K562 (cell line): ENCODE measurements around the gene PTRH2. TPM values are rescaled to one million over a fixed set of nuclear protein-coding genes. Genes with fewer than 3 reads are reported as not detected.

ENCODE experiments used
- ATAC-seq: fragments of 200-7000 bp; cut with Tn5 transposase; 3 replicates; pipeline ENCODE4 v1.9.1; 2020; ENCODE audit warnings: moderate library complexity
- BruUV-seq: library from RNA; stranded (reverse); fragments of 400-500 nt; replicated peaks from 2 replicates; lab custom pipeline; 2021; lab: Mats Ljungman, UMichigan
- CTCF ChIA-PET: fragments of 300-600 bp; formaldehyde crosslinking; extraction: SDS; loops from one replicate; lab custom pipeline; 2021; ENCODE audit warnings: low intra/inter-chr PET ratio; lab: Yijun Ruan, JAX
- POLR2A ChIA-PET: fragments of 300-600, 350-650 bp; sonication (Branson Sonifier 250); formaldehyde crosslinking; extraction: SDS; loops from one replicate; lab custom pipeline; 2021; ENCODE audit warnings: antibody characterized with exemption, inconsistent platforms; lab: Yijun Ruan, JAX
- DNase-seq, 4 experiments: peaks; one replicate each; pipeline versions ENCODE4 v3.0.0 to v3.0.0-alpha.2; 2011 to 2018; ENCODE audit warnings: low spot score in 3 of 4, mixed read lengths in 3 of 4; ENCODE audit errors: extremely low read depth in 1 of 4
- FAIRE-seq: peaks from 2 replicates; lab custom pipeline; 2011; peaks lifted over from hg19 to GRCh38; lab: Jason Lieb, UNC
- H2AFZ ChIP-seq: 2 replicates; pipeline ENCODE4 v1.6.0; 2011; ENCODE audit warnings: low read depth, low read length, control low read depth, inconsistent platforms
- H3K27ac ChIP-seq: fragments of 200-600 bp; 3 replicates; pipeline ENCODE4 v1.8.0; 2011; ENCODE audit warnings: low read depth, mild to moderate bottlenecking, control low read depth, inconsistent platforms, low read length, moderate library complexity, mixed read lengths; ENCODE audit errors: extremely low read depth
- H3K27me3 ChIP-seq, 2 experiments: fragments of 300-600 bp in 1 of 2; 2 replicates in 1 of 2; 3 replicates in 1 of 2; pipeline versions ENCODE4 v1.6.0 to v1.8.0; 2011; ENCODE audit warnings: inconsistent platforms in 2 of 2, low read length in 2 of 2, mild to moderate bottlenecking in 1 of 2, mixed read lengths in 1 of 2, moderate library complexity in 1 of 2; ENCODE audit not compliant: control insufficient read depth in 2 of 2, insufficient read depth in 2 of 2
- H3K36me3 ChIP-seq: fragments of 300-600 bp; 3 replicates; pipeline ENCODE4 v1.8.0; 2011; ENCODE audit warnings: mild to moderate bottlenecking, low read length, inconsistent platforms; ENCODE audit not compliant: control insufficient read depth, insufficient read depth
- H3K4me1 ChIP-seq, 2 experiments: fragments of 200-600 bp in 1 of 2; replicated peaks in 1 of 2; 2 replicates in 1 of 2; 3 replicates in 1 of 2; pipeline versions ENCODE4 v1.5.1 to v1.8.0; 2011; ENCODE audit warnings: inconsistent platforms in 2 of 2, low read length in 2 of 2, mild to moderate bottlenecking in 1 of 2, mixed read lengths in 1 of 2, moderate library complexity in 1 of 2; ENCODE audit not compliant: control insufficient read depth in 2 of 2, insufficient read depth in 2 of 2
- H3K4me2 ChIP-seq: 2 replicates; pipeline ENCODE4 v1.6.1; 2011; ENCODE audit warnings: low read length, control low read depth, inconsistent platforms, mixed read lengths; ENCODE audit not compliant: insufficient read depth
- H3K4me3 ChIP-seq: fragments of 200-600 bp; sonication (generic), shearing (Covaris generic); 2 replicates; pipeline ENCODE4 v1.5.1; 2016; ENCODE audit warnings: control low read depth, inconsistent platforms
- H3K79me2 ChIP-seq: fragments of 200-600 bp; 3 replicates; pipeline ENCODE4 v1.8.0; 2011; ENCODE audit warnings: low read length, inconsistent platforms; ENCODE audit not compliant: control insufficient read depth, insufficient read depth
- H3K9ac ChIP-seq, 2 experiments: 2 replicates each; pipeline versions ENCODE4 v1.6.0 to v1.6.1; 2011; ENCODE audit warnings: low read depth in 2 of 2, low read length in 2 of 2, control low read depth in 1 of 2, inconsistent platforms in 1 of 2, mild to moderate bottlenecking in 1 of 2, mixed read lengths in 1 of 2; ENCODE audit not compliant: insufficient read depth in 1 of 2
- H3K9me1 ChIP-seq: one replicate; pipeline ENCODE4 v1.6.0; 2011; ENCODE audit warnings: inconsistent platforms, mild to moderate bottlenecking, low read length, moderate library complexity; ENCODE audit not compliant: control insufficient read depth, insufficient read depth
- H3K9me3 ChIP-seq: replicated peaks from 2 replicates; pipeline ENCODE4 v1.5.1; 2011; ENCODE audit warnings: low read depth, low read length, inconsistent platforms; ENCODE audit not compliant: control insufficient read depth, insufficient read depth
- H4K20me1 ChIP-seq: replicated peaks from 2 replicates; pipeline ENCODE4 v1.6.1; 2011; ENCODE audit warnings: low read length, inconsistent platforms, mixed read lengths; ENCODE audit not compliant: control insufficient read depth, insufficient read depth
- ARHGAP35 ChIP-seq: fragments of 450-650 bp; IDR thresholded peaks from 2 replicates; pipeline ENCODE4 v1.6.1; 2018; ENCODE audit not compliant: partially characterized antibody
- BHLHE40 ChIP-seq: IDR thresholded peaks from 2 replicates; pipeline ENCODE4 v1.6.1; 2011; ENCODE audit warnings: low read length, improper control_type of control experiment
- BRD9 ChIP-seq: fragments of 450-650 bp; IDR thresholded peaks from 2 replicates; pipeline ENCODE4 v1.6.1; 2018; ENCODE audit warnings: low read depth; ENCODE audit not compliant: partially characterized antibody
- CBFB ChIP-seq: sonication (generic); formaldehyde crosslinking; IDR thresholded peaks from 2 replicates; pipeline ENCODE4 v1.4.0; 2020; ENCODE audit warnings: mild to moderate bottlenecking, missing genetic modification reagents
- CTBP1 ChIP-seq: fragments of 450-650 bp; IDR thresholded peaks from 2 replicates; pipeline ENCODE4 v1.6.1; 2016; ENCODE audit warnings: borderline replicate concordance
- DDX20 ChIP-seq: fragments of 450-650 bp; IDR thresholded peaks from 2 replicates; pipeline ENCODE4 v1.6.1; 2016; ENCODE audit warnings: missing genetic modification characterization, low read depth, mild to moderate bottlenecking, missing compliant biosample characterization, moderate library complexity
- FOXM1 ChIP-seq, 2 experiments: fragments of 450-650 bp in 1 of 2; sonication (generic) in 1 of 2; formaldehyde crosslinking in 1 of 2; IDR thresholded peaks; 2 replicates each; pipeline versions ENCODE4 v1.6.1 to v1.9.0; 2017 to 2022; ENCODE audit warnings: low read depth in 2 of 2, mild to moderate bottlenecking in 2 of 2, missing genetic modification reagents in 1 of 2, moderate library complexity in 1 of 2
- HDAC2 ChIP-seq: fragments of 450-650 bp; IDR thresholded peaks from 2 replicates; pipeline ENCODE4 v1.6.1; 2016; ENCODE audit warnings: mild to moderate bottlenecking
- JUNB ChIP-seq: fragments of 450-650 bp; formaldehyde crosslinking; conservative IDR thresholded peaks from 2 replicates; pipeline ENCODE4 v1.4.0; 2020; ENCODE audit warnings: mild to moderate bottlenecking
- KDM4B ChIP-seq, 2 experiments: fragments of 450-650 bp in 1 of 2; sonication (generic) in 1 of 2; IDR thresholded peaks; 2 replicates each; pipeline ENCODE4 v1.6.1; 2016 to 2017; ENCODE audit warnings: borderline replicate concordance in 2 of 2, antibody characterized with exemption in 1 of 2, low read depth in 1 of 2, mild to moderate bottlenecking in 1 of 2
- MTA3 ChIP-seq: fragments of 450-650 bp; formaldehyde crosslinking; IDR thresholded peaks from 2 replicates; pipeline ENCODE4 v1.6.1; 2017; ENCODE audit warnings: mild to moderate bottlenecking, borderline replicate concordance
- PTTG1 ChIP-seq: fragments of 450-650 bp; IDR thresholded peaks from 2 replicates; pipeline ENCODE4 v1.6.1; 2016; ENCODE audit warnings: low read depth, mild to moderate bottlenecking, missing genetic modification characterization, missing compliant biosample characterization
- SRSF3 ChIP-seq: fragments of 200-400 bp; formaldehyde crosslinking; IDR thresholded peaks from 2 replicates; pipeline ENCODE4 v1.6.1; 2016; ENCODE audit warnings: mild to moderate bottlenecking, low read length, moderate library complexity; ENCODE audit not compliant: insufficient read depth
- ZNF212 ChIP-seq: fragments of 450-650 bp; formaldehyde crosslinking; IDR thresholded peaks from 2 replicates; pipeline ENCODE4 v1.4.0; 2020; ENCODE audit warnings: mild to moderate bottlenecking
- WGBS: fragments of 100-300 bp; shearing (Covaris generic); methylation state at CpG from one replicate; pipeline ENCODE4 v1.1.6; 2016; ENCODE audit warnings: low coverage, mixed read lengths; ENCODE audit not compliant: insufficient coverage; ENCODE audit errors: missing lambda C conversion rate; 5-methylcytosine and 5-hydroxymethylcytosine counted together
- in situ Hi-C: fragments of 300-500 bp; cut with MboI; formaldehyde crosslinking; loops from 4 replicates; pipeline ENCODE4 v1.15.0; 2018; ENCODE audit warnings: inconsistent platforms, mixed read lengths
- intact Hi-C: fragments of 100-400 bp; cut with micrococcal nuclease; formaldehyde crosslinking; loops from 2 replicates; pipeline ENCODE4 v1.14.2; 2022
- polyA plus RNA-seq, 8 experiments: library from polyadenylated mRNA; depleted of rRNA in 4 of 8; stranded (reverse) in 5 of 8; unstranded in 3 of 8; fragments of >200 nt; fragmentation: Nextera tagmentation in 2 of 8; fragmentation: Illumina TruSeq in 1 of 8; extraction: Ambion mirVana in 2 of 8; extraction: Trizol in 1 of 8; gene quantifications; 2 replicates each; pipeline versions ENCODE4 v1.2.1 to v1.2.3, GENCODE V29; 2011 to 2014; ENCODE audit warnings: inconsistent platforms in 1 of 8, missing spikeins in 1 of 8
- total RNA-seq, 7 experiments: library from RNA; depleted of rRNA in 6 of 7; stranded (reverse); fragments of >200 nt in 6 of 7; fragmentation: Illumina TruSeq in 2 of 7; extraction: Trizol in 2 of 7; gene quantifications; 2 replicates each; pipeline versions ENCODE4 v1.2.1 to v1.2.3, GENCODE V29; 2011 to 2021; ENCODE audit warnings: low replicate concordance in 1 of 7
- TF ChIP-seq, protein P1 (sequence below): sonication (generic); formaldehyde crosslinking; IDR thresholded peaks from 2 replicates; pipeline ENCODE4 v1.8.1; 2023; ENCODE audit warnings: mild to moderate bottlenecking, missing genetic modification reagents
- TF ChIP-seq, protein P2 (sequence below): sonication (generic); formaldehyde crosslinking; IDR thresholded peaks from 2 replicates; pipeline ENCODE4 v1.5.0; 2020; ENCODE audit warnings: missing genetic modification reagents
- TF ChIP-seq, protein P3 (sequence below): fragments of 450-650 bp; formaldehyde crosslinking; IDR thresholded peaks from 2 replicates; pipeline ENCODE4 v1.4.0; 2022; ENCODE audit warnings: missing genetic modification characterization

The PTRH2 gene
- total and polyA plus RNA-seq, 9 of the 15 experiments (the other 6 are each of a cell fraction or from before 2014, with no cell fraction given), result 53.1 to 210 (median 126) TPM

DNA sequence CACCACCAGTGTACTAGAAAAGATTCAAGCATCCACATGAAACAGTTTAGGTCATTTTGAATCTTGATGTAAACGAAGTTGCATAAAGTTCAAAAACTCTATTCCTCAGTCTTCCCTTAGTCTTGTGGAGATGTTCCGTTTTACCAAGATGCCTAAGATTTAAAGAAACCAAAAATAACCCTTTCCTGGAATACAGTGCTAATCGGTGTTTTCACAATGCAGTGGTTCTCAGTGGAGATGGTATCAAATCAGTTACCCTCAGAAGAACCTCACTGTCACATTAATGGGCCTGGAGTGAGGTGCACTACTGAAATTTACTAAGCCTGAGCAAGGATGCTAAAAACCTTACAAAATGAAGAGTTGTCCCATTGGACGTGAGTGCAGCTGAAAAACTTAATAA lies 9.1 kb downstream of the PTRH2 start (continued):
- TF ChIP-seq FOXM1 (IDR thresholded peaks at IDR 0.05; ENCODE audit: low read depth) (no peak), FOXM1 (CRISPR knock-in tag; IDR thresholded peaks at IDR 0.05; ENCODE audit: low read depth) (no peak), CTBP1 (0 out of 2 replicates have a peak, but pooled peaks have one; percentile 56), HDAC2 (0 out of 2 replicates have a peak, but pooled peaks have one; percentile 19), ZNF212 (no peak), DDX20 (tag) (no peak), ARHGAP35 (no peak)
- TF ChIP-seq, all 486 proteins: peak for 11

DNA sequence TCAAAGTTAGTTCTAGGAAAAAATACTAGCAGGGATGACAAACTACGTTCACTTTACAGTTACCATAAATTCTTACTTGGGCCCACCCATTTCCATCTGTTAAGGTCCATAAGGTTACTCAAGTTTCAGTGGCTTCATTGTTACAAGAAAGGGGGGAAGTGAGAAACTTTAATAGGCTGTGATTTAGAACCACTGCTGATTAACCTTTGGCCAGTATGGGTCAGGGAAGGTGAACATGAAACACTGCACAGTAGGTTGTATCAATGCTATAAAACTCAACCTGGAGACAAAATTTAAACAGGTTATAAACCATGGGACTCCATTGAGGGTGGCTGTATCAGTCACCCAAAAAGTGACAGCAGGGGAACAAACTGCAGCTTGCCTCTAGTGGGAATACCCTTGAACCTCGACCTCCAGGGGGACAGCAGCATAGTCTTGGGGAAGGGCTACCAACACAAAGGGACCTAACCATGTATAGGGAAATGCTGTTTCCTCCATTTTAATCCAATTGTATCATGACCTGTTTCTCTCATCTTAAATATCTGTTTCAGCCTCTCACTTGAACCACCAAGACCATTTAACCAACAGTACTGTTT lies 10.4 kb downstream of the PTRH2 start:
- H3K4me2 ChIP-seq, result no peak overlapping the region
- no TSS peak for BruUV-seq
- CTCF ChIA-PET, result no interaction called here
- in situ Hi-C loops (no loop called here), intact Hi-C loops (no loop called here)
- no peak overlapping the region for H2AFZ ChIP-seq
- H3K4me3 ChIP-seq, result no peak overlapping the region
- peaks cover 2 to 48% of the 10 kb centered on the region in 2 experiments; a peak in 2 of 5 replicates for H3K4me1 ChIP-seq
- peak; percentile 7 for ATAC-seq
- H3K9ac ChIP-seq, result peak overlapping the region in 1 of 2 experiments; percentile 22; a peak in 1 of 4 replicates
- no peaks in the 10 kb centered on the region for H3K9me3 ChIP-seq
- 49% methylated on average over 2 of the region's 2 CpGs for WGBS
- H3K79me2 ChIP-seq, result peaks cover 88% of the 10 kb centered on the region
- FAIRE-seq, result no peak
- peak overlapping the region; percentile 58; the same call in 1 of the 3 replicates for H3K27ac ChIP-seq
- POLR2A ChIA-PET, result interaction anchor here (0.7 to 1.8 kb wide), 4 partner anchors 9 to 141 kb away, joined by 3 to 7 read pairs (median 4); no protein-coding TSS in a partner anchor
- DNase-seq, result no peak
- H4K20me1 ChIP-seq, result peaks cover 64% of the 10 kb centered on the region
- H3K27me3 ChIP-seq, result no peaks in the 10 kb centered on the region
- peaks cover 96% of the 10 kb centered on the region for H3K36me3 ChIP-seq
- no peaks in the 10 kb centered on the region for H3K9me1 ChIP-seq
- TF ChIP-seq, protein P1, sequence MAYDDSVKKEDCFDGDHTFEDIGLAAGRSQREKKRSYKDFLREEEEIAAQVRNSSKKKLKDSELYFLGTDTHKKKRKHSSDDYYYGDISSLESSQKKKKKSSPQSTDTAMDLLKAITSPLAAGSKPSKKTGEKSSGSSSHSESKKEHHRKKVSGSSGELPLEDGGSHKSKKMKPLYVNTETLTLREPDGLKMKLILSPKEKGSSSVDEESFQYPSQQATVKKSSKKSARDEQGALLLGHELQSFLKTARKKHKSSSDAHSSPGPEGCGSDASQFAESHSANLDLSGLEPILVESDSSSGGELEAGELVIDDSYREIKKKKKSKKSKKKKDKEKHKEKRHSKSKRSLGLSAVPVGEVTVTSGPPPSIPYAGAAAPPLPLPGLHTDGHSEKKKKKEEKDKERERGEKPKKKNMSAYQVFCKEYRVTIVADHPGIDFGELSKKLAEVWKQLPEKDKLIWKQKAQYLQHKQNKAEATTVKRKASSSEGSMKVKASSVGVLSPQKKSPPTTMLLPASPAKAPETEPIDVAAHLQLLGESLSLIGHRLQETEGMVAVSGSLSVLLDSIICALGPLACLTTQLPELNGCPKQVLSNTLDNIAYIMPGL (CRISPR knock-in tag), result no peak
- TF ChIP-seq, protein P2, sequence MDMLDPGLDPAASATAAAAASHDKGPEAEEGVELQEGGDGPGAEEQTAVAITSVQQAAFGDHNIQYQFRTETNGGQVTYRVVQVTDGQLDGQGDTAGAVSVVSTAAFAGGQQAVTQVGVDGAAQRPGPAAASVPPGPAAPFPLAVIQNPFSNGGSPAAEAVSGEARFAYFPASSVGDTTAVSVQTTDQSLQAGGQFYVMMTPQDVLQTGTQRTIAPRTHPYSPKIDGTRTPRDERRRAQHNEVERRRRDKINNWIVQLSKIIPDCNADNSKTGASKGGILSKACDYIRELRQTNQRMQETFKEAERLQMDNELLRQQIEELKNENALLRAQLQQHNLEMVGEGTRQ (CRISPR knock-in tag), result no peak
- TF ChIP-seq PTTG1, result no peak
- TF ChIP-seq SRSF3, result no peak
- no peak for TF ChIP-seq BHLHE40
- TF ChIP-seq KDM4B (IDR thresholded peaks at IDR 0.05; ENCODE audit: borderline replicate concordance in 2 of 2, low read depth in 1 of 2), result no peak
- TF ChIP-seq CBFB (CRISPR knock-in tag), result no peak
- no peak for TF ChIP-seq MTA3
- no peak for TF ChIP-seq BRD9
- TF ChIP-seq, protein P3, sequence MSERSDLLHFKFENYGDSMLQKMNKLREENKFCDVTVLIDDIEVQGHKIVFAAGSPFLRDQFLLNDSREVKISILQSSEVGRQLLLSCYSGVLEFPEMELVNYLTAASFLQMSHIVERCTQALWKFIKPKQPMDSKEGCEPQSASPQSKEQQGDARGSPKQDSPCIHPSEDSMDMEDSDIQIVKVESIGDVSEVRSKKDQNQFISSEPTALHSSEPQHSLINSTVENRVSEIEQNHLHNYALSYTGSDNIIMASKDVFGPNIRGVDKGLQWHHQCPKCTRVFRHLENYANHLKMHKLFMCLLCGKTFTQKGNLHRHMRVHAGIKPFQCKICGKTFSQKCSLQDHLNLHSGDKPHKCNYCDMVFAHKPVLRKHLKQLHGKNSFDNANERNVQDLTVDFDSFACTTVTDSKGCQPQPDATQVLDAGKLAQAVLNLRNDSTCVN (CRISPR knock-in tag), result 0 out of 2 replicates have a peak, but pooled peaks have one; percentile 1
- TF ChIP-seq JUNB (CRISPR knock-in tag), result no peak
